DND-41 (cell line): ENCODE results near the gene RELN.

ENCODE experiments used
- ATAC-seq: fragments of 200-7000 bp; cut with Tn5 transposase; 3 replicates; pipeline ENCODE4 v1.9.1; 2021; ENCODE audit warnings: low read depth; ENCODE audit not compliant: insufficient read depth
- DNase-seq: peaks from one replicate; pipeline ENCODE4 v3.0.0-alpha.2; 2020
- H2AFZ ChIP-seq: 2 replicates; pipeline ENCODE4 v1.6.0; 2012; ENCODE audit warnings: low read depth, low read length
- H3K27ac ChIP-seq: 2 replicates; pipeline ENCODE4 v1.5.1; 2012; ENCODE audit warnings: low read length, inconsistent platforms
- H3K27me3 ChIP-seq: fragments of 200-600 bp; sonication (generic); 2 replicates; pipeline ENCODE4 v1.6.0; 2012; ENCODE audit warnings: low read length, mild to moderate bottlenecking, inconsistent platforms; ENCODE audit not compliant: insufficient read depth, poor library complexity
- H3K36me3 ChIP-seq: 2 replicates; pipeline ENCODE4 v1.5.1; 2012; ENCODE audit warnings: low read length, inconsistent platforms; ENCODE audit not compliant: insufficient read depth
- H3K4me1 ChIP-seq: 2 replicates; pipeline ENCODE4 v1.5.1; 2012; ENCODE audit warnings: mild to moderate bottlenecking, low read length; ENCODE audit not compliant: insufficient read depth
- H3K4me2 ChIP-seq: 2 replicates; pipeline ENCODE4 v1.6.0; 2012; ENCODE audit warnings: mild to moderate bottlenecking, moderate library complexity, low read length, inconsistent platforms; ENCODE audit not compliant: insufficient read depth
- H3K4me3 ChIP-seq, 2 experiments: fragments of 200-600 bp in 1 of 2; shearing (Covaris generic) in 1 of 2; 2 replicates each; pipeline ENCODE4 v1.5.1; 2012 to 2016; ENCODE audit warnings: inconsistent platforms in 2 of 2, low read length in 2 of 2, mild to moderate bottlenecking in 2 of 2, low read depth in 1 of 2, moderate library complexity in 1 of 2
- H3K79me2 ChIP-seq: 2 replicates; pipeline ENCODE4 v1.6.0; 2012; ENCODE audit warnings: low read length, inconsistent platforms; ENCODE audit not compliant: insufficient read depth
- H3K9ac ChIP-seq: 2 replicates; pipeline ENCODE4 v1.6.0; 2012; ENCODE audit warnings: low read depth, mild to moderate bottlenecking, inconsistent platforms, low read length, moderate library complexity
- H3K9me3 ChIP-seq: 2 replicates; pipeline ENCODE4 v1.5.1; 2012; ENCODE audit warnings: low read length, moderate library complexity, mild to moderate bottlenecking, inconsistent platforms; ENCODE audit not compliant: insufficient read depth, severe bottlenecking
- H4K20me1 ChIP-seq: 2 replicates; pipeline ENCODE4 v1.6.0; 2012; ENCODE audit warnings: low read length; ENCODE audit not compliant: insufficient read depth
- EZH2 ChIP-seq: IDR thresholded peaks from 3 replicates; pipeline ENCODE4 v1.6.1; 2012; ENCODE audit warnings: borderline replicate concordance, low read depth, mild to moderate bottlenecking, moderate library complexity, low read length, inconsistent platforms; ENCODE audit not compliant: severe bottlenecking
- TF ChIP-seq, protein P1 (sequence below): IDR thresholded peaks from 2 replicates; pipeline ENCODE4 v1.5.1; 2012; ENCODE audit warnings: borderline replicate concordance, low read length, moderate library complexity, mild to moderate bottlenecking; ENCODE audit not compliant: poor library complexity, severe bottlenecking; ENCODE audit errors: extremely low read depth

RELN gene

DNA sequence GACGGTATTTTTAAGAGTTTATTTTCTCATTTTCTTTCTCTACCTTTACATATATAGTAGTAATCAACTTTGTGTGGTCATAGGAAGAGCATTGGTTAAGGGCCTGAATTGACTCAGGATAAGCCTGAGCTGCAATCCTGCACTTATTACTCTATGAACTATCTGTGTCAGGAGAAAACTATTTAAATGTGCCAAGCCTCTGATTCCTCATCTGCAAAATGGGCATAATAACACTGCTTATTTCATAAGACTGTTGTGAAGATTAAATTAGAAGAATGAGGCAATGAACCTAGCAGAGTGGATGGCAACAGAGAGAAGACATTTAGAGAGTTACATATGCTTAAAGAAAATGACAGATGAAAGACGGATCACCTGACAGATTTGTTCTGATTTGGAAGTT, 175.5 kb downstream of the RELN start:
- no peak for DNase-seq
- H3K27me3 ChIP-seq, result peaks cover 7% of the 10 kb centered on the region
- no peak overlapping the region for H3K27ac ChIP-seq
- H3K4me1 ChIP-seq, result no peaks in the 10 kb centered on the region
- no peaks in the 10 kb centered on the region for H3K79me2 ChIP-seq
- H3K36me3 ChIP-seq, result no peaks in the 10 kb centered on the region
- H3K9ac ChIP-seq, result no peak overlapping the region
- H4K20me1 ChIP-seq, result no peaks in the 10 kb centered on the region
- no peaks in the 10 kb centered on the region for H3K9me3 ChIP-seq
- H2AFZ ChIP-seq, result no peak overlapping the region
- no peak overlapping the region for H3K4me2 ChIP-seq
- TF ChIP-seq, protein P1, sequence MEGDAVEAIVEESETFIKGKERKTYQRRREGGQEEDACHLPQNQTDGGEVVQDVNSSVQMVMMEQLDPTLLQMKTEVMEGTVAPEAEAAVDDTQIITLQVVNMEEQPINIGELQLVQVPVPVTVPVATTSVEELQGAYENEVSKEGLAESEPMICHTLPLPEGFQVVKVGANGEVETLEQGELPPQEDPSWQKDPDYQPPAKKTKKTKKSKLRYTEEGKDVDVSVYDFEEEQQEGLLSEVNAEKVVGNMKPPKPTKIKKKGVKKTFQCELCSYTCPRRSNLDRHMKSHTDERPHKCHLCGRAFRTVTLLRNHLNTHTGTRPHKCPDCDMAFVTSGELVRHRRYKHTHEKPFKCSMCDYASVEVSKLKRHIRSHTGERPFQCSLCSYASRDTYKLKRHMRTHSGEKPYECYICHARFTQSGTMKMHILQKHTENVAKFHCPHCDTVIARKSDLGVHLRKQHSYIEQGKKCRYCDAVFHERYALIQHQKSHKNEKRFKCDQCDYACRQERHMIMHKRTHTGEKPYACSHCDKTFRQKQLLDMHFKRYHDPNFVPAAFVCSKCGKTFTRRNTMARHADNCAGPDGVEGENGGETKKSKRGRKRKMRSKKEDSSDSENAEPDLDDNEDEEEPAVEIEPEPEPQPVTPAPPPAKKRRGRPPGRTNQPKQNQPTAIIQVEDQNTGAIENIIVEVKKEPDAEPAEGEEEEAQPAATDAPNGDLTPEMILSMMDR, result no peak
- TF ChIP-seq EZH2, result no peak
- no peak overlapping the region for H3K4me3 ChIP-seq
- no peak for ATAC-seq

DNA sequence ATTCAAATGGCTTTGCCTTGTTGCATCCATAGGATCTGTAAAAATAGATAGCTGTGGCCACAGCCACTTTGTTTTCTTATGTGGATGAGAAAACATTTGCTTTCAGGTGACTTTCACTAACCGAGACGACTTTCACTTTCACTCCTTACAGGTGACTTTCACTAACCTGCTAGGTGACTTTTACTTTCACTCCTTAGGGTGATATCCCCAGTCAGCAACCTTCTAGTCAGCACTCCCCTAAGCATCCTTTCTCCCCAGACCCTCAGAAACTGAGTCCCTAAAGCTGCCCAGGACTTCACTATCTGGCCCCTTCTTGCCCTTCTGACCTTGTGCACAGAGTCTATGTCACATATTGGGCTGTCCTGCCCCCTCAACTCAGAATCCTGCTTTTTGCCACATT, 177.5 kb downstream of the RELN start:
- DNase-seq (no peak), ATAC-seq (no peak)
- Histone ChIP-seq H3K27me3 (peaks cover 7% of the 10 kb centered on the region), H3K4me2 (no peak overlapping the region), H3K36me3 (no peaks in the 10 kb centered on the region), H3K4me3 (no peak overlapping the region), H3K27ac (no peak overlapping the region), H3K9ac (no peak overlapping the region), H3K9me3 (no peaks in the 10 kb centered on the region), H3K4me1 (no peaks in the 10 kb centered on the region), H2AFZ (no peak overlapping the region), H3K79me2 (no peaks in the 10 kb centered on the region), H4K20me1 (no peaks in the 10 kb centered on the region)
- TF ChIP-seq, protein P1, result no peak
- TF ChIP-seq EZH2, result no peak

DNA sequence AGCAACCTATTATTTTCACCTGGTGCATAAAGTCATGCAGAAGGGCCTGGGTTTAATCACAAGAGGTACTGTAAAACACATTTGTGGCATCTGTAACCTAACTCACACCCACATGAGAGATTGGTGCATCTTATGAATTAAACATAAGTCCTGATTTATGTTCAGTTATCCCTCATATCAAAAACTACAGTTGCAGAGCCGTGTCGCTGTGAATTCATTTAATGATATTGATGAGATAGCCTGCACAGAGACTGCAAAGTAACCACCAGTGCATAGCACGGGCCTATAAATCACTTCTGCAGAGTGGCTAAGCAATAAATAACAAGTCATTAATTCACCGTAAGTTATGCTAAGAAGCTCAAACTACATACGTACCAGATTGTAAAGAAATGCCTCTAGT, 178.2 kb downstream of the RELN start:
- Histone ChIP-seq H3K27ac (no peak overlapping the region), H3K79me2 (no peaks in the 10 kb centered on the region), H4K20me1 (no peaks in the 10 kb centered on the region), H3K9ac (no peak overlapping the region), H3K27me3 (peaks cover 7% of the 10 kb centered on the region), H3K4me3 (no peak overlapping the region), H3K9me3 (no peaks in the 10 kb centered on the region), H3K36me3 (no peaks in the 10 kb centered on the region), H2AFZ (no peak overlapping the region), H3K4me2 (no peak overlapping the region), H3K4me1 (no peaks in the 10 kb centered on the region)
- DNase-seq, result no peak
- TF ChIP-seq, protein P1, result no peak
- TF ChIP-seq EZH2, result no peak
- ATAC-seq, result no peak
